ENCODE measurements around the gene ZNF189.

The ZNF189 gene

GRCh38 chr9:101427957-101428655 lies 29.5 kb downstream of the ZNF189 start:
- TF ChIP-seq TAF1 (IDR thresholded peaks at IDR 0.05; ENCODE audit: low read depth) = no peak
- no peak for TF ChIP-seq NFIC (IDR thresholded peaks at IDR 0.05)
- TF ChIP-seq, protein P1, sequence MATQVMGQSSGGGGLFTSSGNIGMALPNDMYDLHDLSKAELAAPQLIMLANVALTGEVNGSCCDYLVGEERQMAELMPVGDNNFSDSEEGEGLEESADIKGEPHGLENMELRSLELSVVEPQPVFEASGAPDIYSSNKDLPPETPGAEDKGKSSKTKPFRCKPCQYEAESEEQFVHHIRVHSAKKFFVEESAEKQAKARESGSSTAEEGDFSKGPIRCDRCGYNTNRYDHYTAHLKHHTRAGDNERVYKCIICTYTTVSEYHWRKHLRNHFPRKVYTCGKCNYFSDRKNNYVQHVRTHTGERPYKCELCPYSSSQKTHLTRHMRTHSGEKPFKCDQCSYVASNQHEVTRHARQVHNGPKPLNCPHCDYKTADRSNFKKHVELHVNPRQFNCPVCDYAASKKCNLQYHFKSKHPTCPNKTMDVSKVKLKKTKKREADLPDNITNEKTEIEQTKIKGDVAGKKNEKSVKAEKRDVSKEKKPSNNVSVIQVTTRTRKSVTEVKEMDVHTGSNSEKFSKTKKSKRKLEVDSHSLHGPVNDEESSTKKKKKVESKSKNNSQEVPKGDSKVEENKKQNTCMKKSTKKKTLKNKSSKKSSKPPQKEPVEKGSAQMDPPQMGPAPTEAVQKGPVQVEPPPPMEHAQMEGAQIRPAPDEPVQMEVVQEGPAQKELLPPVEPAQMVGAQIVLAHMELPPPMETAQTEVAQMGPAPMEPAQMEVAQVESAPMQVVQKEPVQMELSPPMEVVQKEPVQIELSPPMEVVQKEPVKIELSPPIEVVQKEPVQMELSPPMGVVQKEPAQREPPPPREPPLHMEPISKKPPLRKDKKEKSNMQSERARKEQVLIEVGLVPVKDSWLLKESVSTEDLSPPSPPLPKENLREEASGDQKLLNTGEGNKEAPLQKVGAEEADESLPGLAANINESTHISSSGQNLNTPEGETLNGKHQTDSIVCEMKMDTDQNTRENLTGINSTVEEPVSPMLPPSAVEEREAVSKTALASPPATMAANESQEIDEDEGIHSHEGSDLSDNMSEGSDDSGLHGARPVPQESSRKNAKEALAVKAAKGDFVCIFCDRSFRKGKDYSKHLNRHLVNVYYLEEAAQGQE (IDR thresholded peaks at IDR 0.05; ENCODE audit: low read depth) = no peak
- TF ChIP-seq RAD21 (IDR thresholded peaks at IDR 0.05; ENCODE audit: low read depth) = no peak
- TF ChIP-seq TEAD4 (IDR thresholded peaks at IDR 0.05) = no peak
- no peak for TF ChIP-seq TCF12 (IDR thresholded peaks at IDR 0.05; ENCODE audit: low read depth)
- no peak for TF ChIP-seq YY1 (IDR thresholded peaks at IDR 0.05; ENCODE audit: low read depth)
- no peak for TF ChIP-seq USF1 (IDR thresholded peaks at IDR 0.05)
- no peak for TF ChIP-seq EP300 (IDR thresholded peaks at IDR 0.05; ENCODE audit: borderline replicate concordance)

- TF ChIP-seq MAX (IDR thresholded peaks at IDR 0.05) (no peak), EP300 (IDR thresholded peaks at IDR 0.05; ENCODE audit: borderline replicate concordance) (no peak), TAF1 (IDR thresholded peaks at IDR 0.05; ENCODE audit: low read depth) (no peak), RAD21 (IDR thresholded peaks at IDR 0.05; ENCODE audit: low read depth) (no peak), NFIC (IDR thresholded peaks at IDR 0.05) (no peak), TCF12 (IDR thresholded peaks at IDR 0.05; ENCODE audit: low read depth) (no peak), EGR1 (IDR thresholded peaks at IDR 0.05) (no peak), TEAD4 (IDR thresholded peaks at IDR 0.05) (no peak), ZBTB7A (IDR thresholded peaks at IDR 0.05; ENCODE audit: low read depth) (no peak), YY1 (IDR thresholded peaks at IDR 0.05; ENCODE audit: low read depth) (no peak), USF1 (IDR thresholded peaks at IDR 0.05) (no peak), CEBPB (IDR thresholded peaks at IDR 0.05) (no peak)
- TF ChIP-seq, protein P1 (IDR thresholded peaks at IDR 0.05; ENCODE audit: low read depth) = no peak
Observed at GRCh38 chr9:101428909-101429308, 30.3 kb downstream of the ZNF189 start.

DNA sequence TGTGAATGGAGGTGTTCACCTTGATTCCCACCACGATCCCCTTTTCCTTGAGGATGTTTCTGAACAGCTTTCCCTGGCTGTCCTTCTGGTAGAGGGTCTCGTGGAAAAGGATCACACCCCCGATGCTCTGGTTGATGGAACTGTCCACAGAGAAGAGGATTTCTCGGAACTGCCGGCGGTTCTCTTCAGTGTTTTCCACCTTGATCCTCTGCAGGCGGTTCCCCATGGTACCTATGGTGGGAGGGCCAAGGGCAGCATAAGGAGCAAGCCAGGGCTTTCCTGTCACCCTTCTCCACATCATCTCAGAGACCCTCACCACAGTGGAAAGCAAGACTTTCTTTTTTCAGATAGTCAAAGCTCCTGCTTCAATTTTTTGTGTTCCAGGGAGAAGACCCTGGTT lies 31.1 kb downstream of the ZNF189 start:
- no peak for TF ChIP-seq CEBPB (IDR thresholded peaks at IDR 0.05)
- TF ChIP-seq, protein P1 (IDR thresholded peaks at IDR 0.05; ENCODE audit: low read depth) = no peak
- no peak for TF ChIP-seq RAD21 (IDR thresholded peaks at IDR 0.05; ENCODE audit: low read depth)
- no peak for TF ChIP-seq FOXM1 (IDR thresholded peaks at IDR 0.05; ENCODE audit: borderline replicate concordance, low read depth)

DNA sequence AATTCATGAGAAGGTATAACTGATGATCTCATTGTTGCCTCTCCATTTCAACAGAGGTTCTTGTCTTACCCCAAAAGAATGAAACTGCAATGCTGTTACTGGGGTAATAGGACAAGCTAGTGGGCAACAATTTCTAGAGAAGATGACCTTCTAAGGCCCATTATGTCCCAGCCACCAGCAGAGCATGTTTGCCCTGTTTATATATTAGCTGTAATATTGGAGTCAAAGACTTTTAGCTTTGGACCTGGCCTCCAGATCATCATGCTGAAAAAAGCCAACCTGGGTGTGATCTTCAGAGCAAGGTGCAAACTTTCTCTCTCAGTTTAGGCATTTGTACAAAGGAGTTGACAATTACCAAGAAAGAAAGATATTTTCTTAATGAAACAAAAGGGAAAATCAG lies 33.5 kb downstream of the ZNF189 start:
- TF ChIP-seq TCF12 (IDR thresholded peaks at IDR 0.05; ENCODE audit: low read depth) (no peak), MAX (IDR thresholded peaks at IDR 0.05) (no peak), EGR1 (IDR thresholded peaks at IDR 0.05) (no peak), CEBPB (IDR thresholded peaks at IDR 0.05) (no peak), FOXM1 (IDR thresholded peaks at IDR 0.05; ENCODE audit: borderline replicate concordance, low read depth) (no peak), CREB1 (IDR thresholded peaks at IDR 0.05; ENCODE audit: low read depth) (no peak), YY1 (IDR thresholded peaks at IDR 0.05; ENCODE audit: low read depth) (no peak), ZBTB7A (IDR thresholded peaks at IDR 0.05; ENCODE audit: low read depth) (no peak), TAF1 (IDR thresholded peaks at IDR 0.05; ENCODE audit: low read depth) (no peak), RAD21 (IDR thresholded peaks at IDR 0.05; ENCODE audit: low read depth) (no peak)
- TF ChIP-seq, protein P1 (IDR thresholded peaks at IDR 0.05; ENCODE audit: low read depth) = no peak
